ENCODE data around the gene AK3. TPM values are rescaled to one million over a fixed set of nuclear protein-coding genes. Genes with fewer than 3 reads are reported as not detected.

Gene AK3
- total and polyA plus RNA-seq, 10 of the 15 experiments (the other 5 are each of a cell fraction or from before 2014, with no cell fraction given) = 14.2 to 86.6 (median 43.9) TPM

GRCh38 chr9:4762108-4762885 lies 21.3 kb upstream of the AK3 start:
- ChIA-PET POLR2A (interaction anchor here (1.0 to 1.6 kb wide), 6 partner anchors 32 to 231 kb away, joined by 3 read pairs; partner anchors contain the start of gene JAK2), RAD21 (ENCODE audit: unreplicated experiment) (interaction anchor here (0.6 to 6.1 kb wide), 25 partner anchors 31 to 838 kb away, joined by 3 to 92 read pairs (median 5); partner anchors contain the start of genes JAK2, PLGRKT and RCL1), SMC1A (ENCODE audit: uncharacterized antibody, unreplicated experiment) (interaction anchor here (0.6 to 6.3 kb wide), 41 partner anchors 9 to 865 kb away, joined by 3 to 107 read pairs (median 4); partner anchors contain the start of genes JAK2 and RCL1), CTCF (interaction anchor here (0.6 to 7.0 kb wide), 54 partner anchors 11 to 1940 kb away, joined by 3 to 147 read pairs (median 4); partner anchors contain the start of genes CD274, JAK2 and PLGRKT)
- peak overlapping the region; percentile 56 for H3K4me3 ChIP-seq
- BruUV-seq (replicated peaks) = no TSS peak
- peak overlapping the region; percentile 98 for H3K4me2 ChIP-seq (ENCODE audit: control insufficient read depth, insufficient read depth)
- H3K9ac ChIP-seq (ENCODE audit: control insufficient read depth, insufficient read depth, low read length) = peak overlapping the region; percentile 53; the same call in 1 of the 2 replicates
- FAIRE-seq (peak; percentile 96), ATAC-seq (peak; percentile 92), DNase-seq (ENCODE audit: low read depth, low spot score) (peak; percentile 81)
- H4K20me1 ChIP-seq (ENCODE audit: control insufficient read depth, insufficient read depth) = no peaks in the 10 kb centered on the region
- in situ Hi-C loops (cut with MboI) = loop anchor here (5.0 kb wide), 1 partner anchor 830 kb away; no protein-coding TSS in a partner anchor
- H2AFZ ChIP-seq (ENCODE audit: control insufficient read depth, low read depth, low read length) = peak overlapping the region; percentile 90
- under 1% methylated on average over 22 of the region's 22 CpGs for WGBS (ENCODE audit: insufficient coverage, insufficient replicate concordance, low lambda C conversion rate, missing lambda C conversion rate)
- intact Hi-C loops (cut with micrococcal nuclease; ENCODE audit: unreplicated experiment) = loop anchor here (1.0 to 5.0 kb wide), 6 partner anchors 31 to 837 kb away; partner anchors contain the start of genes JAK2 and RCL1
- H3K27me3 ChIP-seq (replicated peaks in 1 of 2; ENCODE audit: control insufficient read depth in 2 of 2, insufficient read depth in 2 of 2, low read length in 1 of 2) = no peaks in the 10 kb centered on the region
- H3K36me3 ChIP-seq (ENCODE audit: control insufficient read depth in 2 of 2, insufficient read depth in 2 of 2, low read length in 1 of 2) = no peaks in the 10 kb centered on the region
- H3K4me1 ChIP-seq (ENCODE audit: control insufficient read depth, insufficient read depth, low read length) = peaks cover 18% of the 10 kb centered on the region
- no peaks in the 10 kb centered on the region for H3K79me2 ChIP-seq (ENCODE audit: control insufficient read depth, insufficient read depth, low read length)
- no peaks in the 10 kb centered on the region for H3K9me3 ChIP-seq (replicated peaks; ENCODE audit: control insufficient read depth, insufficient read depth, low read length)
- H3K27ac ChIP-seq (ENCODE audit: control insufficient read depth, insufficient read depth) = peak overlapping the region; percentile 60
- TF ChIP-seq YY1 (IDR thresholded peaks at IDR 0.05; ENCODE audit: low read depth, low read length) = peak; percentile 53; the same call in 1 of the 2 replicates
- TF ChIP-seq MTA3 (IDR thresholded peaks at IDR 0.05; ENCODE audit: borderline replicate concordance, low read length) = no peak
- no peak for TF ChIP-seq POLR2A (IDR thresholded peaks at IDR 0.05; ENCODE audit: low read depth, low read length)
- no peak for TF ChIP-seq HDAC6 (IDR thresholded peaks at IDR 0.05; ENCODE audit: unreplicated experiment)
- peak; percentile 69; the same call in 1 of the 2 replicates for TF ChIP-seq ZNF217 (IDR thresholded peaks at IDR 0.05)
- no peak for TF ChIP-seq BCL11A (IDR thresholded peaks at IDR 0.05; ENCODE audit: low read depth, low read length)
- TF ChIP-seq IRF5 (IDR thresholded peaks at IDR 0.05; ENCODE audit: borderline replicate concordance) = no peak
- no peak for TF ChIP-seq SMAD5 (IDR thresholded peaks at IDR 0.05; ENCODE audit: low read depth)
- no peak for TF ChIP-seq CREB1 (IDR thresholded peaks at IDR 0.05; ENCODE audit: low read depth)
- no peak for TF ChIP-seq NFYA (IDR thresholded peaks at IDR 0.05; ENCODE audit: borderline replicate concordance, low read depth, low read length)
- peak; percentile 82 for TF ChIP-seq SMC3 (IDR thresholded peaks at IDR 0.05; ENCODE audit: borderline replicate concordance, low read length)
- TF ChIP-seq RELB (IDR thresholded peaks at IDR 0.05; ENCODE audit: low read depth) = peak; percentile 76; the same call in 1 of the 2 replicates
- no peak for TF ChIP-seq ASH2L (IDR thresholded peaks at IDR 0.05; ENCODE audit: borderline replicate concordance, low read depth)
- TF ChIP-seq JUNB (IDR thresholded peaks at IDR 0.05) = no peak
- TF ChIP-seq CTCF (IDR thresholded peaks at IDR 0.05 in 2 of 3, conservative IDR thresholded peaks at IDR 0.05 in 1 of 3; ENCODE audit: control insufficient read depth in 2 of 3, extremely low read depth in 1 of 3, insufficient read depth in 1 of 3, low read depth in 3 of 3, low read length in 3 of 3) = peak; percentile 71 to 84 (median 84); a peak in 5 of 6 replicates
- TF ChIP-seq GATAD2B (conservative IDR thresholded peaks at IDR 0.05; ENCODE audit: low read depth) = no peak; the same call in 1 of the 2 replicates
- no peak for TF ChIP-seq BCL3 (IDR thresholded peaks at IDR 0.05; ENCODE audit: borderline replicate concordance, insufficient read depth, low read depth, low read length, poor library complexity, severe bottlenecking)
